GM18907 (cell line): ENCODE results near the gene EHMT2.
A peak's percentile ranks its signal among the peaks of the same experiment; 100 is the strongest.
"Not testable (repeated sequence)": the region's sequence is repeated elsewhere in the genome, so short reads cannot be mapped to it uniquely, and the experiment has no call there.

ENCODE experiments used
- ATAC-seq: cut with Tn5 transposase; IDR thresholded peaks from one replicate; pipeline ENCODE4 v1.9.1; 2021; ENCODE audit warnings: mild to moderate bottlenecking, moderate library complexity; ENCODE audit not compliant: unreplicated experiment

Gene EHMT2

GRCh38 chr6:31871046-31871659 is 26.3 kb downstream of the EHMT2 start:
- ATAC-seq: no peak

- no peak for ATAC-seq
Measured at GRCh38 chr6:31870385-31870921, 27.0 kb downstream of the EHMT2 start.

GRCh38 chr6:31869343-31869742 is 28.2 kb downstream of the EHMT2 start:
- no peak for ATAC-seq

- ATAC-seq: not testable (repeated sequence)
Measured at GRCh38 chr6:31868658-31868971, 28.9 kb downstream of the EHMT2 start.

GRCh38 chr6:31865205-31866118 is 32.0 kb downstream of the EHMT2 start:
- ATAC-seq: no peak

GRCh38 chr6:31864818-31865204 is 32.7 kb downstream of the EHMT2 start:
- ATAC-seq: no peak

- not testable (repeated sequence) for ATAC-seq
Measured at GRCh38 chr6:31864123-31864562, 33.4 kb downstream of the EHMT2 start.

- ATAC-seq: peak; percentile 89
Measured at GRCh38 chr6:31862344-31863235, 34.9 kb downstream of the EHMT2 start, which contains the start of gene NEU1. NEU1 (minus strand) TSS chr6:31862821; CDS start chr6:31862776, 45 bp downstream.

- no peak for ATAC-seq
Measured at GRCh38 chr6:31861919-31862343, 35.6 kb downstream of the EHMT2 start.

GRCh38 chr6:31861150-31861549 is 36.3 kb downstream of the EHMT2 start:
- ATAC-seq: no peak

- no peak for ATAC-seq
Measured at GRCh38 chr6:31860349-31860748, 37.1 kb downstream of the EHMT2 start.

- no peak for ATAC-seq
Measured at GRCh38 chr6:31859923-31860322, 37.6 kb downstream of the EHMT2 start.

- no peak for ATAC-seq
Measured at GRCh38 chr6:31858707-31859106, 38.8 kb downstream of the EHMT2 start.

- not testable (repeated sequence) for ATAC-seq
Measured at GRCh38 chr6:31857774-31858173, 39.7 kb downstream of the EHMT2 start.

- not testable (repeated sequence) for ATAC-seq
Measured at GRCh38 chr6:31851980-31852718, 45.3 kb downstream of the EHMT2 start.

- no peak for ATAC-seq
Measured at GRCh38 chr6:31851485-31851832, 46.0 kb downstream of the EHMT2 start.

GRCh38 chr6:31850765-31851484 is 46.6 kb downstream of the EHMT2 start:
- no peak for ATAC-seq

GRCh38 chr6:31847276-31847978 is 50.1 kb downstream of the EHMT2 start:
- no peak for ATAC-seq

- no peak for ATAC-seq
Measured at GRCh38 chr6:31844507-31844906, 53.0 kb downstream of the EHMT2 start.
